GM10266 (cell line): ENCODE data around the gene LPIN3.

ENCODE experiments used
- DNase-seq: peaks from one replicate; pipeline ENCODE4 v3.0.0; 2012; ENCODE audit errors: extremely low spot score
- CTCF ChIP-seq: IDR thresholded peaks from 2 replicates; pipeline ENCODE4 v1.5.1; 2012; ENCODE audit warnings: mild to moderate bottlenecking, low read depth; ENCODE audit not compliant: control insufficient read depth, insufficient read depth; ENCODE audit errors: missing control alignments

Gene LPIN3

DNA sequence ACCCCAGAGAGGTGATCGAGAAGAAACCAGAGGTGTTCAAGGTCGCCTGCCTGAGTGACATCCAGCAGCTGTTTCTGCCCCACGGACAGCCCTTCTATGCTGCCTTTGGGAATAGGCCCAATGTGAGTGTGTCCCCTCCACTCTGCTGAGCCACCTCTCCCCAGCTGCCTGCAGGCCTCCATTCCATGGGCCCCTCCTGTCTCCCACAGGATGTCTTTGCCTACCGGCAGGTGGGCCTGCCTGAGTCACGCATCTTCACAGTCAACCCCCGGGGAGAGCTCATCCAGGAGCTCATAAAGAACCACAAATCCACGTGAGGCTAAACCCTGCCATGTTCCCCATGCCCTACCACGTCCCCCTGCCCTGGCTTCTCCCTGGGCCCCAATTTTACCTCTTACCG lies 17.6 kb downstream of the LPIN3 start:
- no peak for DNase-seq
- no peak for TF ChIP-seq CTCF

DNA sequence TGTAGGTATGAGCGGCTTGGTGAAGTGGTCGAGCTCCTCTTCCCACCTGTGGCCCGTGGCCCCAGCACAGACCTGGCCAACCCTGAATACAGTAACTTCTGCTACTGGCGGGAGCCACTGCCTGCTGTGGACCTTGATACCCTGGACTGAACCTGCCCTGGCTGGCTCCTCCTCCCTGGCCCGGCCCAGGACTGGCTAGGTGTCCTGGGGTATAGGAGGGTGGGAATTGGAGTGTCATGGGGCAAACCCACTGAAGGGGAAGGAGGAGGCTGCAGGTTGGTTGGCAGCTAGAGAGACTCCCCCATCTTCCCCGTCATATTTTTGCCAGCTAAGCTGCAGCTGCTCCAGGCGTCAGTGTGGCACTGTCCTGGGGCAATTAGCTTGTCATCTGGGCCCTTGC lies 18.1 kb downstream of the LPIN3 start:
- no peak for DNase-seq
- TF ChIP-seq CTCF: no peak

- DNase-seq: no peak
- TF ChIP-seq CTCF: no peak
These were observed 19.0 kb downstream of the LPIN3 start for GRCh38 chr20:41359541-41360011.

- no peak for DNase-seq
- no peak for TF ChIP-seq CTCF
These were observed 20.5 kb downstream of the LPIN3 start for GRCh38 chr20:41360831-41361756.

- DNase-seq: no peak
- TF ChIP-seq CTCF: no peak
These were observed 21.4 kb downstream of the LPIN3 start for GRCh38 chr20:41361757-41362747.

- DNase-seq: no peak
- TF ChIP-seq CTCF: no peak
These were observed 22.1 kb downstream of the LPIN3 start for GRCh38 chr20:41362748-41363140.
